ENCODE data around the gene RALGDS. TPM values are rescaled to one million over a fixed set of nuclear protein-coding genes. Genes with fewer than 3 reads are reported as not detected.

The RALGDS gene
- total and polyA plus RNA-seq, 9 of the 15 experiments (the other 6 are each of a cell fraction or from before 2014, with no cell fraction given): 0.75 to 43.3 (median 27.1) TPM

- TF ChIP-seq BCLAF1 (IDR thresholded peaks at IDR 0.05; ENCODE audit: borderline replicate concordance in 1 of 2, control insufficient read depth in 1 of 2, low read depth in 2 of 2, low read length in 1 of 2) (no peak), EHMT2 (IDR thresholded peaks at IDR 0.05) (no peak), CHD7 (IDR thresholded peaks at IDR 0.05; ENCODE audit: low read depth, low read length) (no peak), ZNF146 (CRISPR knock-in tag; IDR thresholded peaks at IDR 0.05; ENCODE audit: unreplicated experiment) (no peak), TGIF2 (CRISPR knock-in tag; IDR thresholded peaks at IDR 0.05) (no peak), STAT6 (CRISPR knock-in tag; IDR thresholded peaks at IDR 0.05) (no peak), HLTF (IDR thresholded peaks at IDR 0.05) (no peak)
Measured at GRCh38 chr9:133058550-133059320, 62.3 kb downstream of the RALGDS start (continued).
